GM12873 (cell line): ENCODE data around the gene SLC5A4.

Experiments
- CTCF ChIP-seq: IDR thresholded peaks from 2 replicates; pipeline ENCODE4 v1.5.1; 2012; ENCODE audit warnings: low read depth, mild to moderate bottlenecking, moderate library complexity, low read length, control low read depth; ENCODE audit not compliant: insufficient read depth; ENCODE audit errors: missing control alignments

Gene SLC5A4

DNA sequence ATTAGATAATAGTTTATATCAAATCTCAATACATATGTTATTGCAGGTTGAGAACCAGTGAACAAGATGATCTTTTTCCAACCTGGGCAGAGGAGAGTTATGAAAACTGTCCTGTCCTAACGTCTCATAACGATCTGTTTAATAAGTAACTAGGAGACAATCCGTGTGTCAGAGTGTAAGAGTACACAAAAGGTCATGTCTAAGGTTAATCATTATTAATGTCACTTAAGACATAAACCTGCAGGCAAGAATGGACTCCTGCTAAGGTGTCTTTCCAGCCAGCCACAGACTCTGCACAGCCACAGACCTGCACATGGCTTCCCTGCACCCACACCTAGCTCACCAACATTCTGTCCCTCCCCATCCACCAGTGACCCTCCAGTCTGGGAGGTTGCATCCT, 10.1 kb downstream of the SLC5A4 start:
- no peak for TF ChIP-seq CTCF

GRCh38 chr22:32244547-32244946, 10.6 kb downstream of the SLC5A4 start:
- no peak for TF ChIP-seq CTCF

GRCh38 chr22:32240461-32240860, 14.7 kb downstream of the SLC5A4 start:
- TF ChIP-seq CTCF, result no peak

DNA sequence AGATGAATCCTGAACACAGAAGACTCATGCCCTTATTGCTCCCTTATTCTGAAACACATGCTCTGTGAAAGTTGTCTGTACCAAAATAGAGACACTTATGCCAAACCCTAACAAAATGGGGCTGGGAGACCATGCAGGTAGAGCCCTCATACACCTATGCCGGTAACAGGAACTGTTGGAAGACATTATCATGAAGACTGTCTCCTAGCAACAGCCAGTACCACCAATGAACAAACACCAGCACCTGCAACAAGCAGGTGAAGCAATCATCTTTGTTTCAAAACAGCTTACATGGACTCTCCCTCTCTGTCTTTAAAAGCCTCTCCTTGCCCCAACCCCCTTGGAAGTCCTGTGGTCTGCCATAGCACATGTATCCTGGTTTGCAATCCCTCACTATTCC, 17.2 kb downstream of the SLC5A4 start:
- no peak for TF ChIP-seq CTCF

- TF ChIP-seq CTCF, result no peak
Measured at GRCh38 chr22:32236970-32237369, 18.2 kb downstream of the SLC5A4 start.

DNA sequence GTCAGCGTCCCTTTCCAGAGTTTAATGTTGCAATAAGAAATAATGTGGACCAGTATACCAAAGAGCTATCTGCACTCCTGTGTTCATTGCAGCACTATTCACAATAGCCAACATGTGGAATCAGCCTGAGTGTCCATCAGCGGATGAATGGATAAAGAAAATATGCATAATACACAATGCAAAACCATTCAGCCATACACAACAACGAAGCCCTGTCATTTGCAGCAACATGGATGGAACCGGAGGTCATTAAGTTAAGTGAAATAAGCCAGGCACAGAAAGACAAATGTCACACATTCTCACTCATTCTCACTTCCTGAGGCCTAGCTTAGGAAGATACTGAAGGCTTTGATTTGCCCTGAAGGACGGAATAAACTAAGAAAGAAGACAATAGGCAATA, 22.1 kb downstream of the SLC5A4 start:
- no peak for TF ChIP-seq CTCF

- no peak for TF ChIP-seq CTCF
Measured at GRCh38 chr22:32232191-32232830, 22.8 kb downstream of the SLC5A4 start.
